NOMO-1 treated with dmso at 0.1 percent for 144 hours (cell line): ENCODE results near the gene ARHGEF4.
"Not testable (repeated sequence)": the region's sequence is repeated elsewhere in the genome, so short reads cannot be mapped to it uniquely, and the experiment has no call there.

Experiments
- DNase-seq: peaks from one replicate; lab custom pipeline; 2025; ENCODE audit not compliant: unreplicated experiment; lab: John Stamatoyannopoulos, UW

Gene ARHGEF4

DNA sequence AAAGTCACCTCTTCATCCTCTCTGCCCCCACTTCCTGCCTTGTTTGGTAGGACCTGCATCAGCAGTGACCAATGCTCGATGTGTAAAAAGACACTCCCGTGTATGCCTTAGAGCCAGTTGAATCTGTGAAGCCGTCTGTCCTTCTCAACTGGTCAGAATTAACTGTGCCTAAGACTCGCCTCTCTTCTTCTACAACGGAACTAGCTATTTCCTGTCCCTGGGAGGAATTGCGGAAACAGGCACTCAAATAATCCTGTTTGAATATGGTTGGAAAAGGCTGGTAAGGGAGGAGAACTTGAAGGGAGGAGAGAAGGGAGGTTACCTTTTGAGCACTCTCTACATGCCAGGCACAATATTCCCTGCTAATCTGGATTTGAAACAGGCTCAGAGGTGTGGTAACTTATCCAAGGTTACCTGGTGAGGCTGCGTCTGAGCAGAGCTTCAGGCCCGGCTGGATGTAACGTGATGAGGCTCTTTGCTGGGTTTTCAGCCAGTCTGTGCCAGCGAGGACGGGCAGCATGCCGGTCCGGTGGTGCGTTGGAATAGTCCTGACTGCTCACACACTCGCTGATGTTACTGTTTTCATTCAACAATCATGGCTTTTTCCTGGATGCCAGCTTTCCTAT, 129.5 kb downstream of the ARHGEF4 start:
- no peak for DNase-seq

DNA sequence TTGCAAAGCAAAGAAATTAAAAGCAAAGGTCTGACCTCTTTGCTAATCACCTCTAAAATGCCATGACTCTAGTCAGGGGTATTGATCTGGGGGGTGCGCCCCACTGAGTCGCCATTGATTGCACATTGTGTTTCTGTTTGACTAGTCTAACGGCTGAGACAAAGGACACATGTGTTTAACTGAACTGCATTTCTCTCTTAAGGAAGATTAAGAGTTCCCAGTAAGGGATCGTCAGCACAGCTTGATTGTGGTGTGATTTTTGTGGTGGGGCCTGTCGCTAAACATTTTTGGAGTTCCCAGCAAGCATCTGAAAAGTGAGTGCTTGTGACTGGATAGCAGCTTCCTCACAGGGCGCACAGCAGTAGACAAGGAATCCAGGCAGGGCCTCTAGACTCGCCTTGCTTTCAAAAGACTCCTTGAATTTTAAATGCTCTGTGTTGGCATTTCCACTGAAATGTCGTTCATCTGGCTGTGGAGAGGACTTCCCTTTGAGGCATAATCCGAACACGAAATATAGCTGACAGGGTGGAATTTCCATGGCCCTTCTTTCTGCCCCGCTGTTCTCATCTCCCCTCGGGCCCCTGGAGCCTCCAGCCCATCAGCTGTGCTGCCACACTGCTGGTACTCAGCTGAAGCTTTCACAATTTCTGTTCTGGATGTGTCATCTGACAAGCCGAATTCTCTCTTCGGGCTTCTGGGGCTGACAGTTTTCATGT, 130.2 kb downstream of the ARHGEF4 start:
- DNase-seq = no peak

DNA sequence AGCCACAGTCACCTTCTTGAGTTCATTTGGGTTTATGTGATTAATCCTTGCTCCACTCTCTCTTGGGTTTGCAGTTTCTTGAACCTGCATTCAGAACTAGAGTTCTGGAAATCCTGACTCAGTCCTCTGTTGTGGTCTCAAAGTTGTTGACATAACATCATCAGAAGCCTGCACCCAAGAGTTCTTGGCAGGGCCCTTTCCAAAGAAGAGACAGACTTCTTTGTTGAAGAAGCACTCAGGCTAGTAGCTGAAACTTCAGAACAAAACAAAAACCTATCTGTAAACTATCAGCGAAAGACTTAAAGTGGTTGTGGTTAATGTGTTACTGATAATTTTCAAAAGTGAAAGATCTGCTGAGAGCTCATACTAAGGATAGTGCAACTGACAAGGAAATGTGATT, 135.7 kb downstream of the ARHGEF4 start:
- DNase-seq = no peak

DNA sequence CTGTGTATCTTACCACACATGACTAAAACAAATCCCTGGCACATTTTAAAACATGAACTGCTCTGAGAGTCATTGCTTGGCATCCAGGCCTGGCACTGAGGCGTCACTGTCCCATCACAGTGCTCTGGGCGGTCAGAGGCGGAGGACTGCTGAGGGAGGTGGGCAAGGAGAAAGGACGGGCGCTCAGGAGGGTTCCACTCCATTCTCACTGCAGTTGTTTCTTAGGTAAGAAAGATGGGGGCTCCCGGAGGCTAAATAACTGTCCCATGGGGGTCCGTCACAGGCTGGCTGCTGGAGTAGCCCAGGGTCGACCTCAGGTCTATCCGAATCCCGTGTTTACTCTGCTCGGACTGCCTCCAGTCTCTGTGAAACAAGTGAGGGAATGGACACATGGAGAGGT, 139.0 kb downstream of the ARHGEF4 start:
- DNase-seq = no peak

DNA sequence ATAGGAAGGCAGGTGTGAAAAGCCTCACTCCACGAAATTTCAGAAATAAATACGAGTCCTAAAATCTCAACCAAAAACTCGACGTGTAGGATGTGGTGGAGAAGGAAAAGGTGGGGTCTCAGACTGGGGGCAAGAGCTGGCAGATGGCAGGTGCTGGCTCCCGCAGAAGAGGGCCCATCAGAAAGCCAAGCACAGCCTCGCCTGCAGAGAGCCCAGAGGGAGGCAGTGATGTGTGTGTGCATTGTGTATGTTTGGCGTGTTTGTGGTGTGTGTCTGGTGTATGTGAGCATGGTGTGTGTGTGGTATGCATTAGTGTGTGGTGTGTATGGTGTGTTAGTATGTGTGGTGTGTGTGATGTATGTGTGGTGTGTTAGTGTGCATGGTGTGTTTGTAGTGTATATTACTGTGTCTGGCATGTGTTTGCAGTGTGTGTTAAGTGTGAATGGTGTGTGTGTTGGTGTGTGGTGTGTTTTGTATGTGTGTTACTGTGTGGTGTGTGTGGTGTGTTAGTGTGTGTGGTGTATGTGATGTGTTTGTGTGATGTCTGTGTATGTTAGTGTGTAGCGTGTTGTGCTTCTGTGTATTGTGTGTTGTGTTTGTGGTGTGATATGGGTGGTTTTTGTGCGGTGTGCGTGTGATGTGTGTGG, 140.0 kb downstream of the ARHGEF4 start:
- DNase-seq = no peak

DNA sequence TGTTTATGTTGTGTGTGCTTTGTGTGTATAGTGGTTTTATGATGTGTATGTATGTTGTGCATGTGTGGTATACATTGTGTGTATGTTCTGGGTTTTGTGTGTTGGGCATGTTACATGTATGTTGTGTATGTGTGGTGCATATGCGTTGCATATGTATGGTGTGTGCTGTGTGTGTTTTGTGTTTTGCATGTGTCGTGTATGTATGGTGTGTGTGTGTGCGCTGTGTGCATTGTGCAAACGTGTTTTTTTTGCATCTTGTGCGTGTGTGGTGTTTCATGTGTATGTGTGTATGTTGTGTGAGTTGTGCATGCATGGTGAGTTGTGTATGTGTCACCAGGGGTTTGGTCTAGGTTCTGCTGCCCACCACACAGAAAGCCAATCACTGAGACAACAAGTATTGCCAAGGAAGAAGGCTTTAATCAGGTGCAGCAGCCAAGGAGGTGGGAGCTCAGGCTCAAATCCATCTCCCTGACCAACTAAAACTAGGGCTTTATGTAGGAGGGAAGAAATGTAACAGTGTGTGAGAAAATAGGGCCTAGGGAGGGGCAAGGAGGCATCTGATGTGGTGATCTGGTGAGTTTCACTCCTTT, 140.8 kb downstream of the ARHGEF4 start:
- no peak for DNase-seq

DNA sequence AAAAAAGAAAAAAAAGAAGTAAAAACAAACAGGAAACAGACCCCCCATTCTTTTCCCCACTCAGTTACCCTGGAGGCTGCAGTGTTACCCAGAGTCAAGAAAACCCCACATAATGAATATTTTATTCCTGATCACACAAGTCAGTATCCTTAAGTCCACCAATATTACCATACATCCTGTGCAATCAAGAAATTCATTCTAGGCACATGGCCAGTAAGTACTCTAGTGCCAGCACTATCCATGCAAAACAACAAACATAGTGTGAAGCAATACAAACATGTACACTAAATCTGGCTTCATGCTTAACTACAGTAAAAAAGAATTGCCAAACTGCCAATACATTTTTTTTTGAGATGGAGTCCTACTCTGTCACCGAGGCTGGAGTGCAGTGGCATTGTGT, 145.0 kb downstream of the ARHGEF4 start:
- no peak for DNase-seq

DNA sequence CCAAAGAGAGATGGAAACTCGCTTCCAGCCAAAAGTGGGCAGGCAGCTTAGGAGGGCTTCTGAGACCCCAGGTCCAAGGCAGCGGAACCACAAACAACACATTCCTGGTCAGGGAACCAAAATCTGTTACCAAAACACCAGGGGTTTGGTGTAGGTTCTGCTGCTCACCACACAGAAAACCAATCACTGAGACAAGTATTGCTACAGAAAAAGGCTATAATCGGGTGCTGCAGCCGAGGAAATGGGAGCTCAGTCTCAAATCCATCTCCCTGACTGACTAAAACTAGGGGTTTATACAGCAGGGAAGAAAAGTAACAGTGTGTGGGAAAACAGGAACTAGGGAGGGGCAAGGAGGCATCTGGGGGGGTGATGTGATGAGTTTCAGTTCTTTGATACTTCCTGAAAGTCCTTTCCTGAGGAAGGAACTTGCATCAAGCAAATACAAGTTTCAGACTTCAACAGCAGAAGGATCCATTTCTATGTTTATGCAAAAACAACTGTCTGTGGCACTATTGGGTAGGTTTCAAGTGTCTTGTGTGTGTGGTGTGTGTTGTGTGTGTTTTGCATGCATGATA, 148.6 kb downstream of the ARHGEF4 start:
- DNase-seq = no peak

DNA sequence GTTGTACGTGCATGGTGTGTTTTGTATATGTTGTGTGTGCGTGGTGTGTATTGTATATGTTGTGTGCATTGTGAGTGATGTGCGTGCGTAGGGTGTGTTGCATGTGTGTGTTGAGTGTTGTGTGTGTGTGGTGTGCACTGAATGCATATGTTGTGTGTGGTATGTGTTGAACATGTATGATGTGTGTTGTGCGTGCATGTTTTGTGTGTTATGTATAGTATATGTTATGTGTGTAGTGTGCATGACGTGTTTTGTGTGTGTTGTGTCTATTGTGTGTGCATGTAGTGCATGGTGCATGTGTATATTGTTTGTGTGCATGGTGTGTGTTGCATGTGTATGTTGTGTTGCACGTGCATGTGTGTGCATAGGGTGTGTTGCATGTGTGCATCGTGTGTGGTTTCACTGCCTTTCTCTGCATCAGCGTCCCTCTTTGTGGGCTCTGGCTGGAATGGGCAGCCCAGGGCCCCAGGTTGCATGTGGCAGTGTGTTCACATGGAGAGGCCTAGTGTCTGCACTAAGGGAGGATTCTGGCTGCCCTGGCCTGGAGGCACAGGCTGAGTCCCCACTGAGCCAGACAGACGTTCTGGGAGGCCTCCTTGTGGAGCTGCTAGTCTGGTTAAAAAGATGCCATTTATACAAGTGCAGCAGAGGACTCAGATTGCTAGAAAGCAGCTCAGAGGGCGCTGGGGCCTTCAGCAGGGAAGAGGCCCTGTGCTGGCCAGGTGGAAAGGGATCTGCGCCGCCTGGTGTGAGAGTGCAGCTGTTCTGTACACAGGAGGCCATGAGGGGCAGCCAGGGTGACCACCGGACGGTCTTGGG, 149.3 kb downstream of the ARHGEF4 start:
- no peak for DNase-seq

DNA sequence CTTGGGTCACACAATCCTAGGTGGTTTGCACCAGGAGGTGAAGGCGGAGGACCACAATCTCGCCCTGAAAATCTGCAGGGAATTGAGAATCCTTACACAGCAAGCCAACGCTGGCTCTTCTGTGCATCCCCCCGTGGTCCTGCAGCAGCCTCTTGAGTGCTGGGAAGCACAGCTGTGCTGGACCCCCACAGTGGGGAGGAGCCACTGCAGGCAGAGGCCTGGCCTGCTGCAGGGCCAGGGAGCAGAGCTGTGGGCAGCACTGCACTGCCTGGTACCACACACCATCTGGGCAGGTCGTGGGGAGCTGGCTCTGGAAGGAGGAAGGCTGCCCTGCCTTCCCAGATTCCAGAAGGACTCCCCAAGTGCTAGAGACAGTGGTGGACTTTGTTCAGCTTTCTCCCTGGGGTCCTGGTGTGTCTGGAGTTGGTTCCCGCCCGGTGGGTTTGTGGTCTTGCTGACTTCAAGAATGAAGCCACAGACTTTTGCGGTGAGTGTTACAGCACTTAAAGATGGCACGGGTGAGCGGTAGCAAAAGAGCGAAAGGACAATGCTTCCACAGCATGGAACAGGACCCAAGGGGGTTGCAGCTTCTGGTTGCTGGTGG, 150.3 kb downstream of the ARHGEF4 start:
- no peak for DNase-seq

DNA sequence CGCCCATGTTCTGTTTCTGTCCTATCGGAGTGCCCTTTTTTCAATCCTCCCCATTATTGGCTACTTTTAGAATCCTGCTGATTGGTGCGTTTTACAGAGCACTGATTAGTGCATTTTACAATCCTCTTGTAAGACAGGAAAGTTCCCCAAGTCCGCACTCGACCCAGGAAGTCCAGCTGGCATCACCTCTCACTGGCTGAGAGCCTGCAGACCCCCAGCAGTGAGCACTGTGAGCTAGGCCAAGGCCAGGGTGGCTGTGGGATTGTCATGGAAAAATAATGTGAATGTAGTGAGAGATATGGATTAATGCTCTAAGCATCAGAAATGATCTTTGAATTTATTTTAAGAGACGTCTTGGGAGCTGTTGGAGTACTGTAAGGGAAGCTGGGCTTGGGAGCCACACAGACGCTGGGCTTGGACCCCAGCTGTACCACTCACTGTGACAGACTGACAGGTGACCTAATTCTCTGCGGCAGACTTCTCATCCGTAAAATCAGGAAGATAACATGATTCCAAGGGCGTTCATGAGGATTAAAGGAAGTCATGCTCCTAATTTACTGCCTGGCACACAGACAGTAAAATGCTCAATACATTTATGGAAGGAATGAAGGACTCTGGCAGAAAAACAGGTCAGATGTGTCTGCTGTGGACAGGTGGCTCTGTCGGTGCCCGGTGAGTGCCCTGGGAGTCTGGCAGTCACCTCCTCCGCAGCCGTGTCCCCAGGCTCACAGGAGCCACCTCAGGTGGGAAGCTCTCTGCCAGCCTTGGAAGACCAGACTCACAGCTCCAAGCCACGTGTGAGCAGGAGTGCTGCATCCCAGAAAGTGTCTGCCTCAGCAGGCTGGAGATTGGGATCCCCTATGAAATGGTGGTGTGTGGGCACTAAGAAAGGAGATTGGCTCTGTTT, 151.1 kb downstream of the ARHGEF4 start:
- DNase-seq = no peak

DNA sequence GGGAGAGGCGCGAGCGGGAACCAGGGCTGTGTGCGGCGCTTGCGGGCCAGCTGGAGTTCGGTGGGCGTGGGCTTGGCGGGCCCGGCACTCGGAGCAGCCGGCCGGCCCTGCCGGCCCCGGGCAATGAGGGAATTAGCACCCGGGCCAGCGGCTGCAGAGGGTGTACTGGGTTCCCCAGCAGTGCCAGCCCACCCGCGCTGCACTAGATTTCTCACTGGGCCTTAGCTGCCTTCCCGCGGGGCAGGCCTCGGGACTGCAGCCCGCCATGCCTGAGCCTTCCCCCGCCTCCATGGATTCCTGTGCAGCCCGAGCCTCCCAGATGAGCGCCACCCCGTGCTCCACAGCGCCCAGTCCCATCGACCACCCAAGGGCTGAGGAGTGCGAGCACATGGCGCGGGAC, 154.7 kb downstream of the ARHGEF4 start:
- DNase-seq = not testable (repeated sequence)

DNA sequence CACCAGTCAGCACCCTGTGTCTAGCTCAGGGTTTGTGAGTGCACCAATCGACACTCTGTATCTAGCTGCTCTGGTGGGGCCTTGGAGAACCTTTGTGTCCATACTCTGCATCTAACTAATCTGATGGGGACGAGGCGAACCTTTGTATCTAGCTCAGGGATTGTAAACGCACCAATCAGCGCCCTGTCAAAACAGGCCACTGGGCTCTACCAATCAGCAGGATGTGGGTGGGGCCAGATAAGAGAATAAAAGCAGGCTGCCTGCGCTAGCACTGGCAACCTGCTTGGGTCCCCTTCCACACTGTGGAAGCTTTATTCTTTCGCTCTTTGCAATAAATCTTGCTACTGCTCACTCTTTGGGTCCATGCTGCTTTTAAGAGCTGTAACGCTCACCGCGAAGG, 155.3 kb downstream of the ARHGEF4 start:
- DNase-seq = not testable (repeated sequence)

DNA sequence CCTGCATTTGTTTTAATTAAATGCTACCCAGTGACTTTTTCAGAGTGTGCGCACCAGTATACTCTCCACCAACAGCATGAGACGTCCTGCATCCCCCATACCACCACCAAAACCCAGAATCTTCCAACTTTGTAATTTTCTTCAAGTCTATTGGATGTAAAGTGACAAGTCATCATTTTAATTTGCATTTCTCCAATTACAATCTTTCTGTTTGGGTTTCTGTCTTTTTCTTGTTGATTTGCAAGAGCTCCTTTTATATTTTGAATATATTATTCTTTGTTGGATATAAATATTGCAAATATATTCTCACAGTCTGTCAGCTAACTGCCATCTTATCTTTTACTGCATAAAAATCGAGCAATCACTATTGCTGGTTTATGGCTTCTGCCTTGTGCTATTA, 160.0 kb downstream of the ARHGEF4 start:
- no peak for DNase-seq

DNA sequence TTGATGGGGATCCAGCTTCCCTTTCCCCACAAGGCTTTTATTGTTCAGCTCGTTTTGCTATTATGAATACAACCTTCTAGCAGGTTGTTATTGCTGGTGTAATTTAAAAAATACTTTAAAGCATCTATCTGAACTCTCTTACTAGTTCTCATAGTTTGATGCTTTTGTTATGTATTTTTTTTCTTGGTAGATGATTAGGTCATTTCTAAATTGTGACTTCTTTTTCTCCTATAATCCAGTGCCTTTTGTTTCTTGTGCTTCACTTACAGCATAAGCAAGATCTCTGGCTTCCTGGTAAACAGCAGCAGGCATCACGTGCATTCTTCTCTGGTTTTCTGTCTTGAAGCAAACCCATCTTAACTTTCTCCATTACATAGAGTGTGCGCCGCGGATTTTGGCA, 160.5 kb downstream of the ARHGEF4 start:
- DNase-seq = no peak

DNA sequence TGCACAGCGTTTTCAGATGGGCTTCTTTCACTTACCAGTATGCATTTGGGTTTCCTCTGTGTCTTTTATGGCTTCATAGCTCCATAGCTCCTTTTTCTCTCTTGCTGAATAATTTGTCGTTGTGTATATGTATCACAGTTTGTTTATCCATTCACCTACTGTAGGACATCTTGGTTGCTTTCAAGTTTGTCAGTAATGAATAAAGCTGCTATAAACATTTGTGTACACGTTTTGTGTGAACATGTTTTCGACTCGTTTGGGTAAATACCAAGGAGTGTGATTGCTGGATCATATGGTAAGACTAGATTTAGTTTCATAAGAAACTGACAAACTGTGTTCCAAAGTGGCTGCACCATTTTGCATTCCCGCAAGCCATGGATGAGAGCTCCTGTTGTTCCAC, 161.8 kb downstream of the ARHGEF4 start:
- DNase-seq = no peak

DNA sequence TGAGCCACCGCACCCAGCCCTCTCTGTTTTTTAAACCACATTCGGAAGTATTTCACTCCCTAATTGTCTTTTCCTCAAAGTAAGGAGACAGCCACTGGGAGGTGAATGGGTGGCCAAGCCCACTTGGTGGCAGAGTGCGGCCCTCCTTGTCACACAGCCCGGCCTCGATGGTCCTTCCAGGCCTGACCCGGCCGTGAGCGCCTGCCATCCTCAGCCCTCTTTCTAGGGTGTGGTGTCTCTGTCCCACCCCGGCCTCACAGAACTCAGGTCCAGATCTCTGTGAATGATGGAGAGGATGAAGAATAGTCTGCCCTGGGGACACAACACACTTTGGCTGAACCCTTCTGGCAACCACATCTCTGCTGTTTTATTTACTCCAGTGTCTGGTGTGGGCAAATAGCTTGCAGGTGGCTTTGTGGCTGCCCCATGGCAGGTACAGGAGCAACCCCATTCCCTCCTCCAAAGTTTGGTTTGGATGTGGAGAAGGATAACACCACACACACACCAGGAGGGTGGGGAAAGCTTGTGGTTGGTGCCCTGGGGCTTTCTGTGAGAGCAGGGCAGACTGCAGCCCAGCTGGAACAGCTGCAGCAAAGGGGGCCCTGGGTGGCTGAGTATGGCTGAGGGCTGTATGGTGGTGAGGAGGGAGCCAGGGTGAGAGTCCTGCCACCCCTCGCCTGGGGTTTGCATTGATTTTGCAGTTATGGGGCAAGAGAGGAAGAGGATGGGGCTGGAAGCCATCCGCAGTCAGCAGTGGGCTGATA, 167.9 kb downstream of the ARHGEF4 start:
- no peak for DNase-seq

DNA sequence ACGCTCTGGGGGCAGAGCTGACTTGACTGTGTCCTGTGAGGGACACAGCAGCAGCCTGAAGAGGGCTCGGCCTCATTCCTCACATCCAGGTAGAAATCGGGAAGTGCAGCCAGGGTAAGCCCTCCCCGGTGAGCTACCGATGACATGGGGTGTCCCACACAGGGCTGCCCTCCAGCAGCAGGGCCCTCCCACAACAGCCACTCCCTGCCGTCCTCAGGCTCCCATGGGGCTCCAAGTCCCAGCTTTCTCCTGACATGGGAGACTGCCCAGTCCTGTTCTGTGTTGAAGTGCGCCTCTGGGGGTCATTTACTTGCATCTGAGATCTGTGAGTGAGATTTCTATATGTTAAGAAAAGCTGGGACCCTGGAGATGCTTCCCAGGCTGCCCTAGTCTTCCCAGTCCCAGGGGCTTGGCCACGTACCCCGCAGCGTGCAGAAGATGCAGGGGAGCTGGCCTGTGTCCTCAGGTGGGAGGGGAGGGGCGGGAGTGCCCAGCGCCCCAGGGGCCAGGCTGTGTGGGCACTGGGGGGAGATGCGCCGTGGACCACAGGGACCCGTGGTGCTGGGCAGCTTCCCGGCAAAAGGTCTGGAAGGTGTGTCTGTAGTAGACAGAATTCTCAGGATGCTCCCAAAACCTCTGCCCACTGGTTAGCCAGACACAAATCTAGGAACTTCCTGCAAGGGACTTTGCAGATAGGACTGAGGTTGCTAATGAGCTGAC, 168.7 kb downstream of the ARHGEF4 start:
- DNase-seq = no peak
